Left ventricle myocardium inferior (tissue), 1 donor: ENCODE measurements around the gene HIP1. TPM values are rescaled to one million over a fixed set of nuclear protein-coding genes. Genes with fewer than 3 reads are reported as not detected.
"Not testable (repeated sequence)": the region's sequence is repeated elsewhere in the genome, so short reads cannot be mapped to it uniquely, and the experiment has no call there.

Experiments
- DNase-seq: peaks from one replicate; pipeline ENCODE4 v3.0.0-alpha.2; 2020
- H3K27ac ChIP-seq: fragments of 200-600 bp; replicated peaks from 2 replicates; pipeline ENCODE4 v1.8.0; 2021
- H3K27me3 ChIP-seq: fragments of 200-600 bp; 2 replicates; pipeline ENCODE4 v1.8.0; 2021; ENCODE audit warnings: low read depth
- H3K36me3 ChIP-seq: fragments of 200-600 bp; 2 replicates; pipeline ENCODE4 v1.8.0; 2021
- H3K4me1 ChIP-seq: fragments of 200-600 bp; 2 replicates; pipeline ENCODE4 v1.8.0; 2021
- H3K4me3 ChIP-seq: fragments of 200-600 bp; 2 replicates; pipeline ENCODE4 v1.8.0; 2021; ENCODE audit warnings: mild to moderate bottlenecking, moderate library complexity
- H3K9me3 ChIP-seq: fragments of 200-600 bp; replicated peaks from 2 replicates; pipeline ENCODE4 v1.8.0; 2021
- intact Hi-C: fragments of 100-400 bp; cut with micrococcal nuclease; formaldehyde crosslinking; loops from one replicate; pipeline ENCODE4 v1.11.0; 2022
- total RNA-seq: library from RNA; stranded (reverse); fragmentation: NEBNext Ultra II Directional; extraction: Animal tissue kit (Norgen Biotek cat#: 25700); gene quantifications from one replicate; pipeline ENCODE4 v1.2.1, GENCODE V29; 2021
- TF ChIP-seq, protein P1 (sequence below): fragments of 200-600 bp; IDR thresholded peaks from 2 replicates; pipeline ENCODE4 v1.8.0; 2021; ENCODE audit warnings: antibody characterized with exemption, mild to moderate bottlenecking, borderline replicate concordance
- donor health status: DM: no; HTN: yes; CAD: no; lungs with severe emphysema.

HIP1 gene
- total RNA-seq, 1 donor from 2014 or later: 14.5 TPM

DNA sequence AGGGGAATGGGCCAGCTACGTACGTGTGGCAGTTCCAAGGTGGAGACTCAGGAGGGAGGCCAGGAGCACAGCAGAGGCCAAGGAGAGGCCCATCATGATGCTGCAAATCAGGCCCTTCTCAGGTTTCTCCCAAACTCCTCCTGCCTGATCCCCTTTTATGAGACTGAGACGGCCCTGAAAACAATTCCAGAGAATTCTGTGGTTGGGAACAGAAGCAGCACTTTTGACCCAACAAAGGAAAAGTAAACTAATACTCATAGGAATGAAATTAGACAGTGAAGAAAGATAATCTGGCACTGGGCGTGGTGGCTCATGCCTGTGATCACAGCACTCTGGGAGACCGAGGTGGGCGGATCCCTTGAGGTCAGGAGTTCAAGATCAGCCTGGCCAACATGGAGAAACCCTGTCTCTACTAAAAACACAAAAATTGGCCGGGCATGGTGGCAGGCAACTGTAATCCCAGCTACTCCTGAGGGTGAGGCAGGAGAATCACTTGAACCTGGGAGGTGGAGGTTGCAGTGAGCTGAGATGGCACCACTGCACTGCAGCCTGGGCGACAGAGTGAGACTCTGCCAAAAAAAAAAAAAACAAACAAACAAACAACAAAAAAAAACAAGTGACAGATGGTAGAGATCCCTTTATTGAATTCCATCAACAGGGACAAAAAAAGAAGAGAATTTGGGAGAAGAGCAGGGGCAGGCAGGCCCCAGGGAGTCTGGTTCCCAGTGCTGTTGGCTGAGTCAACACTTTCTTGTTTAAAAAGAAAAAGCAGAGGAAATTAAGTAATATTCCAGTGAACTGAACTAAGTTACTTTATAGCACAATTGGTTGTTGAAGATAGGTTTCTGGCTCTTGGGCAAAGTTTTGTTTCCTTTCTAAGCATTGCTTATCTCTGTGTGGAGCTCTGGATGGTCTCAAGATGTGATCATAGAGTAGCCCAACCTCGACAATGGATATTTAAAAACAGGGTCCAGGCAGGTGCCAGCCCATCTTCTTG lies 33.6 kb upstream of the HIP1 start, which contains the start of gene CCL26:
Gene CCL26, minus strand, starts transcription at position 131 of the 997 bp plus-strand sequence. Its CDS starts 35 bp downstream, at position 96.
- no peaks in the 10 kb centered on the region for H3K4me1 ChIP-seq
- DNase-seq: peak; percentile 44
- H3K36me3 ChIP-seq: no peaks in the 10 kb centered on the region
- H3K4me3 ChIP-seq: no peak within 1 kb of the TSS
- no peaks in the 10 kb centered on the region for H3K27me3 ChIP-seq
- H3K9me3 ChIP-seq: no peaks in the 10 kb centered on the region
- peak within 1 kb of the TSS; percentile 70 for H3K27ac ChIP-seq
- intact Hi-C loops: no loop called here
- TF ChIP-seq, protein P1, sequence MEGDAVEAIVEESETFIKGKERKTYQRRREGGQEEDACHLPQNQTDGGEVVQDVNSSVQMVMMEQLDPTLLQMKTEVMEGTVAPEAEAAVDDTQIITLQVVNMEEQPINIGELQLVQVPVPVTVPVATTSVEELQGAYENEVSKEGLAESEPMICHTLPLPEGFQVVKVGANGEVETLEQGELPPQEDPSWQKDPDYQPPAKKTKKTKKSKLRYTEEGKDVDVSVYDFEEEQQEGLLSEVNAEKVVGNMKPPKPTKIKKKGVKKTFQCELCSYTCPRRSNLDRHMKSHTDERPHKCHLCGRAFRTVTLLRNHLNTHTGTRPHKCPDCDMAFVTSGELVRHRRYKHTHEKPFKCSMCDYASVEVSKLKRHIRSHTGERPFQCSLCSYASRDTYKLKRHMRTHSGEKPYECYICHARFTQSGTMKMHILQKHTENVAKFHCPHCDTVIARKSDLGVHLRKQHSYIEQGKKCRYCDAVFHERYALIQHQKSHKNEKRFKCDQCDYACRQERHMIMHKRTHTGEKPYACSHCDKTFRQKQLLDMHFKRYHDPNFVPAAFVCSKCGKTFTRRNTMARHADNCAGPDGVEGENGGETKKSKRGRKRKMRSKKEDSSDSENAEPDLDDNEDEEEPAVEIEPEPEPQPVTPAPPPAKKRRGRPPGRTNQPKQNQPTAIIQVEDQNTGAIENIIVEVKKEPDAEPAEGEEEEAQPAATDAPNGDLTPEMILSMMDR: no peak

DNA sequence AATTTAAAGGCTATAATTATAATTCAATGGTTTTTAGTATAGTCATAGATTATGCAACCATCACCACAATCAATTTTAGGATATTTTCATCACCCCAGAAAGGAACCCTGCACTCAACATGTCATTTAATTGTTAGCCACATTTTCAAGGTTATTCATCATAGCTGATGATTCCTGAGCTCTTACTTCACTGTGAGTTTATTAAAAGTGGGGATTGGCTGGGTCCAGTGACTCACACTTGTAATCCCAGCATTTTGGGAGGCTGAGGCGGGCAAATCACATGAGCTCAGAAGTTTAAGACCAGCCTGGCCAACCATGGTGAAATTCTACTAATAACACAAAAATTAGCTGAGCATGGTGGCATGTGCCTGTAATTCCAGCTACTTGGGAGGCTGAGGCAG lies 32.5 kb upstream of the HIP1 start:
- Histone ChIP-seq H3K27me3 (no peaks in the 10 kb centered on the region), H3K27ac (no peak overlapping the region), H3K9me3 (no peaks in the 10 kb centered on the region), H3K36me3 (no peaks in the 10 kb centered on the region), H3K4me3 (no peak overlapping the region), H3K4me1 (no peaks in the 10 kb centered on the region)
- TF ChIP-seq, protein P1: no peak
- intact Hi-C loops: no loop called here
- no peak for DNase-seq

DNA sequence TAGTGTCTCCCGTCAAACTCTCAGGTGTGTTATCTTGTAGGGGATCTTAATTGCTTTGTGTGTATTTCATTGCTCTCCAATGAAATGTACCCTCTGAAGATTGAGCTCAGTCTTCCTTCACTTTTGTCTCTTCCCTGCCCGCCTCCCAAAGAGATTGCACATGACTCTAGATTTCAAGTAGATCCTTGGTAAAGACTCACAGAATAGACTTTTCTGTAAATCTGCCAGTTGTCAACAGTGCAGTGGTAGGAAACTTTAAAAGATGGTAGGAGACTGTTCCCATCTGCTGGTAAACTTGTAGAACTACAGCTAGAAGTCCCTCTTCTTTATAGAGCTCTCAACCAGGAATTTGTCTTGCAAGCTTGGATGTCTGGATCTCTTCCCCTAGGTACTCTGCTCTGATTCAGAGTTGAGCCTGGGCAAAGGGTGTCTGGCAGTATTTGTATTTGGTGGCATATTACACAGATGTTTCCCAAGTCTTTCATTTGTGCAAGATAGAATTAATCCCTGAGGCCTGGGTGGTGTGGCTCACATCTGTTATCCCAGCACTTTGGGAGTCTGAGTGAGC lies 23.7 kb upstream of the HIP1 start:
- Histone ChIP-seq H3K4me3 (no peak overlapping the region), H3K27ac (no peak overlapping the region), H3K36me3 (no peaks in the 10 kb centered on the region), H3K9me3 (no peaks in the 10 kb centered on the region), H3K27me3 (no peaks in the 10 kb centered on the region), H3K4me1 (peaks cover 4% of the 10 kb centered on the region)
- TF ChIP-seq, protein P1: peak; percentile 84
- intact Hi-C loops: no loop called here
- no peak for DNase-seq

DNA sequence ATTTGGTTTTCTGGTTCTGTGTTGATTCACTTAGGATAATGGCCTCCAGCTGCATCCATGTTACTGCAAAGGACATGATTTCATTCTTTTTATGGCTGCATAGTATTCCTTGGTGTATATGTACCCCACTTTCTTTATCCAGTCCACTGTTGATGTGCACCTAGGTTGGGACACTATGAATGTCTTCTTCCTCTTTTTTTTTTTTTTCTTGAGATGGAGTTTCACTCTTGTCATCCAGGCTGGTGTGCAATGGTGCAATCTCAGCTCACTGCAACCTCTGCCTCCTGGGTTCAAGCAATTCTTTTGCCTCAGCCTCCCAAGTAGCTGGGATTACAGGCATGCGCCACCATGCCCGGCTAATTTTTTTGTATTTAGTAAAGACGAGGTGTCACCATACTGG lies 23.1 kb upstream of the HIP1 start:
- H3K4me3 ChIP-seq, H3K9me3 ChIP-seq, H3K4me1 ChIP-seq, H3K27me3 ChIP-seq, intact Hi-C loops, DNase-seq, H3K36me3 ChIP-seq, H3K27ac ChIP-seq: not testable (repeated sequence)

DNA sequence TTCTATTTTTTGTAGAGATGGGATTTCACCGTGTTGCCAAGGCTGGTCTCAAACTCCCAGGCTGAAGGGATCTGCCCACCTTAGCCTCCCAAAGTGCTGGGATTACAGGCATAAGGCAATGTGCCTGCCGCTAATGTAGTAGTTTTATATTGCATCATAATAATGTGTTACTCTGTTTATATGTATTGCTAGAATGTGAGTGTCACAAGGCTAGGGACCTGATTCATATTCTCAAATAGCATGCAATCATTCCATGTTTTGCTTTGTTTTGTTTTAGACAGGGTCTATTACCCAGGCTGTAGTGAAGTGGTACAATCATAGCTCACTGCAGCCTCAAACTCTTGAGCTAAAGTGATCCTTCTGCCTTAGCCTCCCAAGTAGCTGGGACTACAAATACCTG lies 19.8 kb upstream of the HIP1 start:
- no peak overlapping the region for H3K4me3 ChIP-seq
- H3K27me3 ChIP-seq: no peaks in the 10 kb centered on the region
- no peaks in the 10 kb centered on the region for H3K36me3 ChIP-seq
- TF ChIP-seq, protein P1: no peak
- H3K27ac ChIP-seq: no peak overlapping the region
- no peaks in the 10 kb centered on the region for H3K9me3 ChIP-seq
- DNase-seq: no peak
- intact Hi-C loops: no loop called here
- H3K4me1 ChIP-seq: peaks cover 4% of the 10 kb centered on the region

DNA sequence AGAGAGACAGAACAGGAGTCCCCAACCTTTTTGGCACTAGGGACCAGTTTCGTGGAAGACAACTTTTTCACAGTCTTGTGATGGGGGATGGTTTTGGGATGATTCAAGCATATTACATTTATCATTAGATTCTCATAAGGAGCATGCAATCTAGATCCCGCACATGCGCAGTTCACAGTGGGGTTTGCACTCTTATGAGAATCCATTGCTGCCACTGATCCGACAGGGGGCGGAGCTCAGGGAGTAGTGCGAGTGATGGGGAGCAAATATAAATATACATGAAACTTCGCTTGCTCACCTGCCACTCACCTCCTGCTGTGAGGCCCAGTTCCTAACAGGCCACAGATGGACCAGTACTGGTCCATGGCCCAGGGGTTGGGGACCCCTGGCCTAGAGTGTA lies 19.1 kb upstream of the HIP1 start:
- no peaks in the 10 kb centered on the region for H3K9me3 ChIP-seq
- no peak overlapping the region for H3K27ac ChIP-seq
- intact Hi-C loops: no loop called here
- H3K27me3 ChIP-seq: no peaks in the 10 kb centered on the region
- no peak overlapping the region for H3K4me3 ChIP-seq
- DNase-seq: no peak
- peaks cover 4% of the 10 kb centered on the region for H3K4me1 ChIP-seq
- TF ChIP-seq, protein P1: no peak
- no peaks in the 10 kb centered on the region for H3K36me3 ChIP-seq
